GM23338 (cell line): Measurements from ENCODE around the gene CCDC50. TPM values are rescaled to one million over a fixed set of nuclear protein-coding genes. Genes with fewer than 3 reads are reported as not detected.

ENCODE experiments used
- ATAC-seq: fragments of 200-7000 bp; cut with Tn5 transposase; 3 replicates; pipeline ENCODE4 v1.9.1; 2020
- DNase-seq: peaks from one replicate; pipeline ENCODE4 v3.0.0-alpha.2; 2015; ENCODE audit warnings: low spot score
- H2AFZ ChIP-seq: fragments of 200-600 bp; sonication (generic); 2 replicates; pipeline ENCODE4 v1.8.0; 2016; ENCODE audit warnings: antibody characterized with exemption, mild to moderate bottlenecking, moderate library complexity
- H3F3A ChIP-seq: fragments of 200-600 bp; sonication (generic); replicated peaks from 2 replicates; pipeline ENCODE4 v1.8.0; 2017; ENCODE audit warnings: antibody characterized with exemption, mixed run types, low read depth
- H3K27ac ChIP-seq: fragments of 200-600 bp; sonication (generic); 2 replicates; pipeline ENCODE4 v1.6.1; 2016; ENCODE audit warnings: low read depth
- H3K27me3 ChIP-seq: fragments of 200-600 bp; sonication (generic); 2 replicates; pipeline ENCODE4 v1.8.0; 2016; ENCODE audit warnings: mild to moderate bottlenecking, mixed run types, moderate library complexity; ENCODE audit not compliant: insufficient read depth
- H3K36me3 ChIP-seq: fragments of 200-600 bp; sonication (generic); 2 replicates; pipeline ENCODE4 v1.8.0; 2016; ENCODE audit warnings: mild to moderate bottlenecking; ENCODE audit not compliant: insufficient read depth
- H3K4me1 ChIP-seq: fragments of 200-600 bp; sonication (generic); 2 replicates; pipeline ENCODE4 v1.8.0; 2016; ENCODE audit warnings: mild to moderate bottlenecking, moderate library complexity; ENCODE audit not compliant: insufficient read depth
- H3K4me2 ChIP-seq: fragments of 200-600 bp; sonication (generic); 2 replicates; pipeline ENCODE4 v1.7.1; 2017; ENCODE audit warnings: mixed run types
- H3K4me3 ChIP-seq: fragments of 200-600 bp; sonication (generic); 2 replicates; pipeline ENCODE4 v1.6.1; 2016; ENCODE audit warnings: mixed run types
- H3K79me2 ChIP-seq: fragments of 200-600 bp; sonication (generic); replicated peaks from 2 replicates; pipeline ENCODE4 v1.8.0; 2017; ENCODE audit warnings: mild to moderate bottlenecking; ENCODE audit not compliant: insufficient read depth
- H3K9me2 ChIP-seq: fragments of 200-600 bp; sonication (generic); 2 replicates; pipeline ENCODE4 v1.8.0; 2017; ENCODE audit not compliant: insufficient read depth
- H4K20me1 ChIP-seq: fragments of 200-600 bp; sonication (generic); replicated peaks from 2 replicates; pipeline ENCODE4 v1.8.0; 2017; ENCODE audit warnings: mild to moderate bottlenecking; ENCODE audit not compliant: insufficient read depth
- H3K27ac Mint-ChIP-seq: 2 replicates; pipeline ENCODE4 v1.8.0; 2020; ENCODE audit warnings: inconsistent platforms, mild to moderate bottlenecking, moderate library complexity, mixed read lengths
- H3K27me3 Mint-ChIP-seq: 3 replicates; pipeline ENCODE4 v1.8.0; 2022; ENCODE audit warnings: low read depth, mild to moderate bottlenecking, moderate library complexity, mixed read lengths, inconsistent platforms; ENCODE audit not compliant: insufficient read depth, poor library complexity
- H3K36me3 Mint-ChIP-seq: 3 replicates; pipeline ENCODE4 v1.8.0; 2021; ENCODE audit warnings: low read depth, mild to moderate bottlenecking, inconsistent platforms, moderate library complexity, mixed read lengths
- H3K4me1 Mint-ChIP-seq: 3 replicates; pipeline ENCODE4 v1.8.0; 2020; ENCODE audit warnings: mild to moderate bottlenecking, inconsistent platforms, mixed read lengths
- H3K4me3 Mint-ChIP-seq: 3 replicates; pipeline ENCODE4 v1.8.0; 2021; ENCODE audit warnings: moderate library complexity, mild to moderate bottlenecking, inconsistent platforms, mixed read lengths
- H3K9me3 Mint-ChIP-seq: 3 replicates; pipeline ENCODE4 v1.8.0; 2020; ENCODE audit warnings: moderate library complexity, mild to moderate bottlenecking, inconsistent platforms, mixed read lengths
- CREB1 ChIP-seq: fragments of 250-450 bp; sonication (Bioruptor Pico); IDR thresholded peaks from 2 replicates; pipeline ENCODE4 v1.5.0; 2020; ENCODE audit warnings: low read depth, mild to moderate bottlenecking, moderate library complexity
- EZH2 ChIP-seq: fragments of 200-600 bp; sonication (generic); IDR thresholded peaks from one replicate; pipeline ENCODE4 v1.8.0; 2017; ENCODE audit warnings: antibody characterized with exemption, mild to moderate bottlenecking, low read depth; ENCODE audit not compliant: unreplicated experiment
- EZH2phosphoT487 ChIP-seq: fragments of 200-600 bp; sonication (generic); IDR thresholded peaks from one replicate; pipeline ENCODE4 v1.8.1; 2018; ENCODE audit warnings: antibody characterized with exemption; ENCODE audit not compliant: unreplicated experiment
- JUNB ChIP-seq: IDR thresholded peaks from one replicate; pipeline ENCODE4 v1.6.1; 2016; ENCODE audit warnings: antibody characterized with exemption; ENCODE audit not compliant: unreplicated experiment
- NANOG ChIP-seq: IDR thresholded peaks from 2 replicates; pipeline ENCODE4 v1.6.1; 2016; ENCODE audit warnings: antibody characterized with exemption, borderline replicate concordance
- POLR2AphosphoS5 ChIP-seq: IDR thresholded peaks from 2 replicates; pipeline ENCODE4 v1.6.1; 2016; ENCODE audit warnings: antibody characterized with exemption, low read depth
- STAT1 ChIP-seq: IDR thresholded peaks from one replicate; pipeline ENCODE4 v1.6.1; 2016; ENCODE audit warnings: antibody characterized with exemption; ENCODE audit not compliant: unreplicated experiment
- ZNF114 ChIP-seq: fragments of 250-450 bp; sonication (Bioruptor Pico); IDR thresholded peaks from 2 replicates; pipeline ENCODE4 v1.5.0; 2020; ENCODE audit warnings: mild to moderate bottlenecking, moderate library complexity
- ZNF331 ChIP-seq: fragments of 250-450 bp; sonication (Bioruptor Pico); IDR thresholded peaks from 2 replicates; pipeline ENCODE4 v1.5.0; 2020; ENCODE audit warnings: low read depth, mild to moderate bottlenecking, moderate library complexity
- polyA plus RNA-seq: library from polyadenylated mRNA; unstranded; fragments of >200 nt; fragmentation: Nextera tagmentation; extraction: Ambion mirVana; gene quantifications from 2 replicates; pipeline ENCODE4 v1.2.1, GENCODE V29; 2016
- total RNA-seq: library from RNA; depleted of rRNA; stranded (reverse); fragments of >200 nt; shearing (Covaris generic); gene quantifications from 2 replicates; pipeline ENCODE4 v1.2.3, GENCODE V29; 2014
- TF ChIP-seq, protein P1 (sequence below): fragments of 250-450 bp; sonication (Bioruptor Pico); IDR thresholded peaks from 2 replicates; pipeline ENCODE4 v1.5.0; 2020; ENCODE audit warnings: mild to moderate bottlenecking, moderate library complexity
- TF ChIP-seq, protein P2 (sequence below): IDR thresholded peaks from 2 replicates; pipeline ENCODE4 v1.6.1; 2016; ENCODE audit warnings: antibody characterized with exemption

Gene CCDC50
- total and polyA plus RNA-seq, 2 experiments from 2014 or later, result 22.4 to 25.4 TPM

DNA sequence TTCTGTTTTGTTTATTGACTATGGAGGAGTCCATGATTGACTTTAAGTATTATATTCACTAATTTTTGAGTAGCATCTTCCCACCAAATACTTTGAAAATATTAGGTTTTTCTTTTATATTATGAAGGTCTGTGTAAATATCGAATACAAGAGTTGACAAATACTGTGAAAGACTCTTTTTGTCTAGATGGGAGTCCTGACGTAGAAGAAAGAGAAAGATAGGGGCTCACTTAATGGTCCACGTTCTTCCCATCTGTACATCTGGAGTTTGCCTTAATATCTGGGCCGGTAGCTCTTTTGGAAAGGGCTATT, 8.9 kb downstream of the CCDC50 start (continued):
- no peak for TF ChIP-seq EZH2phosphoT487

DNA sequence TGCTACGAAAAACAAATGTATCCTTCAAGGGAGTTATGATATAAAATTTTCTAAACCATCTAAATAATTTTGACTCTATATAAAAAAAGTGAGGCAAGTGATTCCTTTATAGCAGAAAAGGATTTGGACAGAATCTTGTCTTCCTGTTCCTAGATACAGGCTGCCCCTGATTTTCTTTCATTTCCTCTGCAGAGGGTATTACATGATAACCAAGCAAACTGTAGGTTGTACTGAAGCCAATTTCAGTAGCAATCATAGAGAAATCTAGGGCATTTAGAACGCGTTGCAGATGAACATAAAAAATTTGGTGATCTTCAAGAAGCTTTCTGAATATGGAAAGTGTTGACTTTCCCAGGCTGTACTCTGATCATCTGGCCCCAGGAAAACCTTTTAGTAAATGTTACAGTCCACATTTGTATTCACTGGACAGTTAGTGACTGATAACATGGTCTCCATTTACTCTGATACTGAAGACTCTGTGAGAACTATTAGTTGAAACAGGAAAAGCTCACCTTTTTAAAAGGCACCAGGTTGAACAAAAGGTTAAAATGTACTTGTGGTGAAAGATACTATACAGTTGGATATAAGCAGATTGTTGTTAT, 10.2 kb downstream of the CCDC50 start:
- H3K4me1 ChIP-seq, result peaks cover 9% of the 10 kb centered on the region; the same call in 1 of the 2 replicates
- H4K20me1 ChIP-seq, result no peaks in the 10 kb centered on the region
- H3K4me2 ChIP-seq, result no peak overlapping the region
- TF ChIP-seq ZNF331 (CRISPR knock-in tag) (no peak), STAT1 (no peak), POLR2AphosphoS5 (no peak), EZH2phosphoT487 (no peak), EZH2 (no peak), NANOG (no peak), ZNF114 (no peak), CREB1 (CRISPR knock-in tag) (no peak), JUNB (no peak)
- TF ChIP-seq, protein P1, sequence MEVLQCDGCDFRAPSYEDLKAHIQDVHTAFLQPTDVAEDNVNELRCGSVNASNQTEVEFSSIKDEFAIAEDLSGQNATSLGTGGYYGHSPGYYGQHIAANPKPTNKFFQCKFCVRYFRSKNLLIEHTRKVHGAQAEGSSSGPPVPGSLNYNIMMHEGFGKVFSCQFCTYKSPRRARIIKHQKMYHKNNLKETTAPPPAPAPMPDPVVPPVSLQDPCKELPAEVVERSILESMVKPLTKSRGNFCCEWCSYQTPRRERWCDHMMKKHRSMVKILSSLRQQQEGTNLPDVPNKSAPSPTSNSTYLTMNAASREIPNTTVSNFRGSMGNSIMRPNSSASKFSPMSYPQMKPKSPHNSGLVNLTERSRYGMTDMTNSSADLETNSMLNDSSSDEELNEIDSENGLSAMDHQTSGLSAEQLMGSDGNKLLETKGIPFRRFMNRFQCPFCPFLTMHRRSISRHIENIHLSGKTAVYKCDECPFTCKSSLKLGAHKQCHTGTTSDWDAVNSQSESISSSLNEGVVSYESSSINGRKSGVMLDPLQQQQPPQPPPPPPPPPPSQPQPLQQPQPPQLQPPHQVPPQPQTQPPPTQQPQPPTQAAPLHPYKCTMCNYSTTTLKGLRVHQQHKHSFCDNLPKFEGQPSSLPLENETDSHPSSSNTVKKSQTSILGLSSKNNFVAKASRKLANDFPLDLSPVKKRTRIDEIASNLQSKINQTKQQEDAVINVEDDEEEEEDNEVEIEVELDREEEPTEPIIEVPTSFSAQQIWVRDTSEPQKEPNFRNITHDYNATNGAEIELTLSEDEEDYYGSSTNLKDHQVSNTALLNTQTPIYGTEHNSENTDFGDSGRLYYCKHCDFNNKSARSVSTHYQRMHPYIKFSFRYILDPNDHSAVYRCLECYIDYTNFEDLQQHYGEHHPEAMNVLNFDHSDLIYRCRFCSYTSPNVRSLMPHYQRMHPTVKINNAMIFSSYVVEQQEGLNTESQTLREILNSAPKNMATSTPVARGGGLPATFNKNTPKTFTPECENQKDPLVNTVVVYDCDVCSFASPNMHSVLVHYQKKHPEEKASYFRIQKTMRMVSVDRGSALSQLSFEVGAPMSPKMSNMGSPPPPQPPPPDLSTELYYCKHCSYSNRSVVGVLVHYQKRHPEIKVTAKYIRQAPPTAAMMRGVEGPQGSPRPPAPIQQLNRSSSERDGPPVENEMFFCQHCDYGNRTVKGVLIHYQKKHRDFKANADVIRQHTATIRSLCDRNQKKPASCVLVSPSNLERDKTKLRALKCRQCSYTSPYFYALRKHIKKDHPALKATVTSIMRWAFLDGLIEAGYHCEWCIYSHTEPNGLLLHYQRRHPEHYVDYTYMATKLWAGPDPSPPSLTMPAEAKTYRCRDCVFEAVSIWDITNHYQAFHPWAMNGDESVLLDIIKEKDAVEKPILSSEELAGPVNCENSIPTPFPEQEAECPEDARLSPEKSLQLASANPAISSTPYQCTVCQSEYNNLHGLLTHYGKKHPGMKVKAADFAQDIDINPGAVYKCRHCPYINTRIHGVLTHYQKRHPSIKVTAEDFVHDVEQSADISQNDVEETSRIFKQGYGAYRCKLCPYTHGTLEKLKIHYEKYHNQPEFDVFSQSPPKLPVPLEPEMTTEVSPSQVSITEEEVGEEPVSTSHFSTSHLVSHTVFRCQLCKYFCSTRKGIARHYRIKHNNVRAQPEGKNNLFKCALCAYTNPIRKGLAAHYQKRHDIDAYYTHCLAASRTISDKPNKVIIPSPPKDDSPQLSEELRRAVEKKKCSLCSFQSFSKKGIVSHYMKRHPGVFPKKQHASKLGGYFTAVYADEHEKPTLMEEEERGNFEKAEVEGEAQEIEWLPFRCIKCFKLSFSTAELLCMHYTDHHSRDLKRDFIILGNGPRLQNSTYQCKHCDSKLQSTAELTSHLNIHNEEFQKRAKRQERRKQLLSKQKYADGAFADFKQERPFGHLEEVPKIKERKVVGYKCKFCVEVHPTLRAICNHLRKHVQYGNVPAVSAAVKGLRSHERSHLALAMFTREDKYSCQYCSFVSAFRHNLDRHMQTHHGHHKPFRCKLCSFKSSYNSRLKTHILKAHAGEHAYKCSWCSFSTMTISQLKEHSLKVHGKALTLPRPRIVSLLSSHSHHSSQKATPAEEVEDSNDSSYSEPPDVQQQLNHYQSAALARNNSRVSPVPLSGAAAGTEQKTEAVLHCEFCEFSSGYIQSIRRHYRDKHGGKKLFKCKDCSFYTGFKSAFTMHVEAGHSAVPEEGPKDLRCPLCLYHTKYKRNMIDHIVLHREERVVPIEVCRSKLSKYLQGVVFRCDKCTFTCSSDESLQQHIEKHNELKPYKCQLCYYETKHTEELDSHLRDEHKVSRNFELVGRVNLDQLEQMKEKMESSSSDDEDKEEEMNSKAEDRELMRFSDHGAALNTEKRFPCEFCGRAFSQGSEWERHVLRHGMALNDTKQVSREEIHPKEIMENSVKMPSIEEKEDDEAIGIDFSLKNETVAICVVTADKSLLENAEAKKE (CRISPR knock-in tag), result no peak
- TF ChIP-seq, protein P2, sequence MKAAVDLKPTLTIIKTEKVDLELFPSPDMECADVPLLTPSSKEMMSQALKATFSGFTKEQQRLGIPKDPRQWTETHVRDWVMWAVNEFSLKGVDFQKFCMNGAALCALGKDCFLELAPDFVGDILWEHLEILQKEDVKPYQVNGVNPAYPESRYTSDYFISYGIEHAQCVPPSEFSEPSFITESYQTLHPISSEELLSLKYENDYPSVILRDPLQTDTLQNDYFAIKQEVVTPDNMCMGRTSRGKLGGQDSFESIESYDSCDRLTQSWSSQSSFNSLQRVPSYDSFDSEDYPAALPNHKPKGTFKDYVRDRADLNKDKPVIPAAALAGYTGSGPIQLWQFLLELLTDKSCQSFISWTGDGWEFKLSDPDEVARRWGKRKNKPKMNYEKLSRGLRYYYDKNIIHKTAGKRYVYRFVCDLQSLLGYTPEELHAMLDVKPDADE, result no peak
- no peaks in the 10 kb centered on the region for H3K36me3 ChIP-seq
- Mint-ChIP-seq H3K4me3 (no peak overlapping the region), H3K36me3 (no peaks in the 10 kb centered on the region), H3K4me1 (peaks cover 30% of the 10 kb centered on the region), H3K27me3 (no peaks in the 10 kb centered on the region), H3K9me3 (no peaks in the 10 kb centered on the region), H3K27ac (no peak overlapping the region)
- no peak overlapping the region for H2AFZ ChIP-seq
- peaks cover 65% of the 10 kb centered on the region for H3K79me2 ChIP-seq
- DNase-seq (no peak), ATAC-seq (no peak)
- no peak overlapping the region for H3K27ac ChIP-seq
- H3K27me3 ChIP-seq, result no peaks in the 10 kb centered on the region
- no peaks in the 10 kb centered on the region for H3F3A ChIP-seq
- H3K9me2 ChIP-seq, result no peaks in the 10 kb centered on the region
- no peak overlapping the region for H3K4me3 ChIP-seq
